Right lobe of liver (tissue), 4 donors: ENCODE measurements around the gene ERICH6.

Experiments used
- POLR2A ChIP-seq: fragments of 450-650 bp; IDR thresholded peaks from one replicate; pipeline ENCODE4 v1.6.1; 2017; ENCODE audit warnings: antibody characterized with exemption, mild to moderate bottlenecking
- TF ChIP-seq, protein P1 (sequence below), 4 donors: fragments of 200-600 bp in 3 of 4; fragments of 450-650 bp in 1 of 4; IDR thresholded peaks; one replicate each; pipeline versions ENCODE4 v1.5.1 to v1.8.0; 2016 to 2022; ENCODE audit warnings: antibody characterized with exemption in 4 of 4, mild to moderate bottlenecking in 2 of 4
- donor health status: DM: no; HTN: no; CAD: no.
- donor health status: DM: no; HTN: no; CAD: no.
- donor health status: DM: no; HTN: yes; CAD: no.

GRCh38 chr3:150723946-150724345 is 20.2 kb upstream of the ERICH6 start:
- TF ChIP-seq, protein P1, sequence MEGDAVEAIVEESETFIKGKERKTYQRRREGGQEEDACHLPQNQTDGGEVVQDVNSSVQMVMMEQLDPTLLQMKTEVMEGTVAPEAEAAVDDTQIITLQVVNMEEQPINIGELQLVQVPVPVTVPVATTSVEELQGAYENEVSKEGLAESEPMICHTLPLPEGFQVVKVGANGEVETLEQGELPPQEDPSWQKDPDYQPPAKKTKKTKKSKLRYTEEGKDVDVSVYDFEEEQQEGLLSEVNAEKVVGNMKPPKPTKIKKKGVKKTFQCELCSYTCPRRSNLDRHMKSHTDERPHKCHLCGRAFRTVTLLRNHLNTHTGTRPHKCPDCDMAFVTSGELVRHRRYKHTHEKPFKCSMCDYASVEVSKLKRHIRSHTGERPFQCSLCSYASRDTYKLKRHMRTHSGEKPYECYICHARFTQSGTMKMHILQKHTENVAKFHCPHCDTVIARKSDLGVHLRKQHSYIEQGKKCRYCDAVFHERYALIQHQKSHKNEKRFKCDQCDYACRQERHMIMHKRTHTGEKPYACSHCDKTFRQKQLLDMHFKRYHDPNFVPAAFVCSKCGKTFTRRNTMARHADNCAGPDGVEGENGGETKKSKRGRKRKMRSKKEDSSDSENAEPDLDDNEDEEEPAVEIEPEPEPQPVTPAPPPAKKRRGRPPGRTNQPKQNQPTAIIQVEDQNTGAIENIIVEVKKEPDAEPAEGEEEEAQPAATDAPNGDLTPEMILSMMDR (IDR thresholded peaks at IDR 0.05): no peak
- no peak for TF ChIP-seq POLR2A
